DMS53 treated with DMSO at 0.1 percent for 48 hours (cell line): ENCODE results near the gene S100A13.
"Not testable (repeated sequence)": the region's sequence is repeated elsewhere in the genome, so short reads cannot be mapped to it uniquely, and the experiment has no call there.

Experiments
- DNase-seq: peaks from one replicate; lab custom pipeline; 2025; ENCODE audit not compliant: unreplicated experiment; lab: John Stamatoyannopoulos, UW

The S100A13 gene

GRCh38 chr1:153649137-153649862, 22.0 kb upstream of the S100A13 start:
- DNase-seq = peak; percentile 34

GRCh38 chr1:153648000-153648643, 20.8 kb upstream of the S100A13 start:
- no peak for DNase-seq

- DNase-seq = no peak
Observed at GRCh38 chr1:153647346-153647714, 20.0 kb upstream of the S100A13 start.

- DNase-seq = no peak
Observed at GRCh38 chr1:153646672-153647345, 19.5 kb upstream of the S100A13 start.

GRCh38 chr1:153643816-153644215, 16.5 kb upstream of the S100A13 start:
- no peak for DNase-seq

- DNase-seq = no peak
Observed at GRCh38 chr1:153643100-153643499, 15.8 kb upstream of the S100A13 start.

- DNase-seq = no peak
Observed at GRCh38 chr1:153642161-153642560, 14.9 kb upstream of the S100A13 start.

GRCh38 chr1:153640861-153641260, 13.6 kb upstream of the S100A13 start:
- DNase-seq = no peak

- not testable (repeated sequence) for DNase-seq
Observed at GRCh38 chr1:153640213-153640612, 12.9 kb upstream of the S100A13 start.

- no peak for DNase-seq
Observed at GRCh38 chr1:153639280-153639679, 12.0 kb upstream of the S100A13 start.

- DNase-seq = no peak
Observed at GRCh38 chr1:153638261-153638660, 11.0 kb upstream of the S100A13 start.

GRCh38 chr1:153636312-153636711, 9.0 kb upstream of the S100A13 start:
- no peak for DNase-seq

GRCh38 chr1:153635872-153636271, 8.6 kb upstream of the S100A13 start:
- DNase-seq = no peak

GRCh38 chr1:153633754-153634665, 6.7 kb upstream of the S100A13 start, which contains the start of gene CHTOP:
Gene CHTOP (plus strand): TSS chr1:153634066. CDS start chr1:153636589, 2,523 bp downstream.
- peak; percentile 93 for DNase-seq

- no peak for DNase-seq
Observed at GRCh38 chr1:153633161-153633753, 6.0 kb upstream of the S100A13 start.

- DNase-seq = no peak
Observed at GRCh38 chr1:153631047-153632022, 4.0 kb upstream of the S100A13 start.

GRCh38 chr1:153630384-153630783, 3.1 kb upstream of the S100A13 start:
- DNase-seq = no peak

- no peak for DNase-seq
Observed at GRCh38 chr1:153629971-153630370, 2.7 kb upstream of the S100A13 start.

GRCh38 chr1:153629343-153629665, 2.0 kb upstream of the S100A13 start:
- no peak for DNase-seq
